ENCODE data around the gene CD83. TPM values are rescaled to one million over a fixed set of nuclear protein-coding genes. Genes with fewer than 3 reads are reported as not detected.

Gene CD83
- total RNA-seq, 1 donor, result 1.4 TPM

DNA sequence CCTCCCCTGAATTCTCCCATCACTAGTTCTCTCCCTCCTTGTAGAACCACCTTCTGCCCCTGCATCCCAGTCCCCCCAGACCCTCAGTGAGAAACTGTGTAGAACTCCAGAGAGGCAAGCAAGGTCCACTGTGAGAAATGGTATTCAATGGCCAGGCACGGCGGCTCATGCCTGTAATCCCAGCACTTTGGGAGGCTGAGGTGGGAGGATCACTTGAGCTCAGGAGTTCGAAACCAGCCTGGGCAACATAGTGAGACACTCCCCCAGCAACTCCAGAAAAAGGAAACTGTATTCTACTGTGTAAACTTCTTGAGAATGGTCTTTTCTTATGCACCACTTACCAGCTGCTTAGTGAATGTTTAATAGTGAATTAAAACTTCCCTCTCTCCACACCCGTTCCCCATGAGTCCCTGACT is 8.2 kb upstream of the CD83 start:
- TF ChIP-seq, protein P1, sequence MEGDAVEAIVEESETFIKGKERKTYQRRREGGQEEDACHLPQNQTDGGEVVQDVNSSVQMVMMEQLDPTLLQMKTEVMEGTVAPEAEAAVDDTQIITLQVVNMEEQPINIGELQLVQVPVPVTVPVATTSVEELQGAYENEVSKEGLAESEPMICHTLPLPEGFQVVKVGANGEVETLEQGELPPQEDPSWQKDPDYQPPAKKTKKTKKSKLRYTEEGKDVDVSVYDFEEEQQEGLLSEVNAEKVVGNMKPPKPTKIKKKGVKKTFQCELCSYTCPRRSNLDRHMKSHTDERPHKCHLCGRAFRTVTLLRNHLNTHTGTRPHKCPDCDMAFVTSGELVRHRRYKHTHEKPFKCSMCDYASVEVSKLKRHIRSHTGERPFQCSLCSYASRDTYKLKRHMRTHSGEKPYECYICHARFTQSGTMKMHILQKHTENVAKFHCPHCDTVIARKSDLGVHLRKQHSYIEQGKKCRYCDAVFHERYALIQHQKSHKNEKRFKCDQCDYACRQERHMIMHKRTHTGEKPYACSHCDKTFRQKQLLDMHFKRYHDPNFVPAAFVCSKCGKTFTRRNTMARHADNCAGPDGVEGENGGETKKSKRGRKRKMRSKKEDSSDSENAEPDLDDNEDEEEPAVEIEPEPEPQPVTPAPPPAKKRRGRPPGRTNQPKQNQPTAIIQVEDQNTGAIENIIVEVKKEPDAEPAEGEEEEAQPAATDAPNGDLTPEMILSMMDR (IDR thresholded peaks at IDR 0.05; ENCODE audit: extremely low read depth, low read depth, low read length), result no peak
- Histone ChIP-seq H2AFZ (ENCODE audit: low read length) (no peak overlapping the region), H3K27ac (ENCODE audit: low read depth, low read length) (no peak overlapping the region), H3K4me1 (ENCODE audit: insufficient read depth, low read length) (no peaks in the 10 kb centered on the region), H3K27me3 (ENCODE audit: insufficient read depth, low read length) (peaks cover 9% of the 10 kb centered on the region), H3K9me3 (ENCODE audit: low read depth, low read length) (no peaks in the 10 kb centered on the region), H4K20me1 (ENCODE audit: insufficient read depth, low read length) (no peaks in the 10 kb centered on the region), H3K4me3 (ENCODE audit: insufficient read depth, low read length) (no peak overlapping the region), H3K79me2 (ENCODE audit: insufficient read depth, low read length) (no peaks in the 10 kb centered on the region), H3K36me3 (ENCODE audit: insufficient read depth, low read length) (no peaks in the 10 kb centered on the region), H3K4me2 (ENCODE audit: insufficient read depth, low read length) (no peak overlapping the region)
- DNase-seq (ENCODE audit: insufficient read length, low spot score, missing footprints), result no peak

GRCh38 chr6:14110001-14110818 is 7.4 kb upstream of the CD83 start:
- H3K9me3 ChIP-seq (ENCODE audit: low read depth, low read length), result no peaks in the 10 kb centered on the region
- no peak for DNase-seq (ENCODE audit: insufficient read length, low spot score, missing footprints)
- no peaks in the 10 kb centered on the region for H4K20me1 ChIP-seq (ENCODE audit: insufficient read depth, low read length)
- H3K27me3 ChIP-seq (ENCODE audit: insufficient read depth, low read length), result peaks cover 3% of the 10 kb centered on the region
- no peak overlapping the region for H3K4me3 ChIP-seq (ENCODE audit: insufficient read depth, low read length)
- no peaks in the 10 kb centered on the region for H3K79me2 ChIP-seq (ENCODE audit: insufficient read depth, low read length)
- H3K27ac ChIP-seq (ENCODE audit: low read depth, low read length), result no peak overlapping the region
- no peak overlapping the region for H3K4me2 ChIP-seq (ENCODE audit: insufficient read depth, low read length)
- H3K4me1 ChIP-seq (ENCODE audit: insufficient read depth, low read length), result no peaks in the 10 kb centered on the region
- H2AFZ ChIP-seq (ENCODE audit: low read length), result no peak overlapping the region
- TF ChIP-seq, protein P1 (IDR thresholded peaks at IDR 0.05; ENCODE audit: extremely low read depth, low read depth, low read length), result no peak
- H3K36me3 ChIP-seq (ENCODE audit: insufficient read depth, low read length), result no peaks in the 10 kb centered on the region

DNA sequence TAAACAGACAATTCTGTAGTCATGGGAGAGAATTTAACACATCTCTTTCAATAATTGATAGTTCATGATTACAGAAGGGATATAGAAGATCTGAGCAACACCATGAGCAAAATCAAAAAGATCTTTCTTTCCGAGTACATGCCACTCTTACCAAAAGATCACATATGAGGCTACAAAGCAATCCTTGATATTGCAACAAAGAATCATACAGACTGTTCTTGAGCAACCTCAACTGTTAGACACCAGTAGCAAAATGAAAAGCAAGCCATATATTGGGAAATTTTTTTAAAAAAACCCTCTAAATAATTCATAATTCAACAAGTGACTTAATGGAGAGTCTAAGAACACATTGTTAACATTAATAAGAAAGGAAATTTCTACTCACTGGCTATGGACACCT is 3.6 kb upstream of the CD83 start:
- Histone ChIP-seq H3K4me3 (ENCODE audit: insufficient read depth, low read length) (no peak overlapping the region), H3K4me2 (ENCODE audit: insufficient read depth, low read length) (no peak overlapping the region), H3K79me2 (ENCODE audit: insufficient read depth, low read length) (no peaks in the 10 kb centered on the region), H3K4me1 (ENCODE audit: insufficient read depth, low read length) (peaks cover 3% of the 10 kb centered on the region), H3K9me3 (ENCODE audit: low read depth, low read length) (no peaks in the 10 kb centered on the region), H2AFZ (ENCODE audit: low read length) (no peak overlapping the region), H3K27ac (ENCODE audit: low read depth, low read length) (no peak overlapping the region), H3K27me3 (ENCODE audit: insufficient read depth, low read length) (peaks cover 3% of the 10 kb centered on the region), H4K20me1 (ENCODE audit: insufficient read depth, low read length) (no peaks in the 10 kb centered on the region), H3K36me3 (ENCODE audit: insufficient read depth, low read length) (no peaks in the 10 kb centered on the region)
- no peak for DNase-seq (ENCODE audit: insufficient read length, low spot score, missing footprints)
- TF ChIP-seq, protein P1 (IDR thresholded peaks at IDR 0.05; ENCODE audit: extremely low read depth, low read depth, low read length), result no peak

DNA sequence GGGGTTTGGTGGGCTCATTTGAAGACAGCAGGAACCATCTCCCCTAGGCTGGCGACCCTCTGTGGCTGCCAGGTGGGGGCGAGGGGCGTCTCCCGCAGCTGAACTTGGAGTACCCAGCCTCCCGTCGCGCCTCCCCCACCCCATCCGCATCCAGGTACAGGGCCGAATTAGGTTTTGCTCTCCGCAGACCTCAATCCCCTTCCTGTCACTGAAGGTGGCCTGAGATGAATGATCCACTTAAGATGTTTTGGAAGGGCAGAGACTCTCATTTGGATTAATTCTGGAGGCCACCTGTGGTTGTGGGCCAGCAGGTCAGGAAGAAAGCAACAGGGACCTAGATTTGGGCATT is 493 bp downstream of the CD83 start:
- Histone ChIP-seq H4K20me1 (ENCODE audit: insufficient read depth, low read length) (no peaks in the 10 kb centered on the region), H3K9me3 (ENCODE audit: low read depth, low read length) (no peaks in the 10 kb centered on the region), H3K27me3 (ENCODE audit: insufficient read depth, low read length) (no peaks in the 10 kb centered on the region), H3K4me3 (ENCODE audit: insufficient read depth, low read length) (peak overlapping the region; percentile 73), H2AFZ (ENCODE audit: low read length) (peak overlapping the region; percentile 82), H3K4me2 (ENCODE audit: insufficient read depth, low read length) (peak overlapping the region; percentile 83), H3K27ac (ENCODE audit: low read depth, low read length) (no peak overlapping the region), H3K79me2 (ENCODE audit: insufficient read depth, low read length) (no peaks in the 10 kb centered on the region), H3K4me1 (ENCODE audit: insufficient read depth, low read length) (peaks cover 3% of the 10 kb centered on the region), H3K36me3 (ENCODE audit: insufficient read depth, low read length) (no peaks in the 10 kb centered on the region)
- no peak for DNase-seq (ENCODE audit: insufficient read length, low spot score, missing footprints)
- TF ChIP-seq, protein P1 (IDR thresholded peaks at IDR 0.05; ENCODE audit: extremely low read depth, low read depth, low read length), result no peak

Measured in osteoblast (primary cell).